ENCODE measurements around the gene AIDA. TPM values are rescaled to one million over a fixed set of nuclear protein-coding genes. Genes with fewer than 3 reads are reported as not detected.

Gene AIDA
- total RNA-seq, 2 experiments from 2014 or later = 9.0 to 24.1 TPM

- no TSS peak for BruUV-seq (replicated peaks)
- Histone ChIP-seq H3K79me2 (ENCODE audit: insufficient read depth, low read depth, low read length) (peaks cover 24% of the 10 kb centered on the region; the same call in 1 of the 2 replicates), H2AFZ (ENCODE audit: low read length) (no peak overlapping the region), H3K9me3 (ENCODE audit: low read length) (peaks cover 9% of the 10 kb centered on the region; the same call in 1 of the 2 replicates), H3K36me3 (ENCODE audit: insufficient read depth, low read length) (peaks cover 67% of the 10 kb centered on the region), H3K4me3 (ENCODE audit: low read depth, low read length, poor library complexity, severe bottlenecking) (no peak overlapping the region), H3K4me1 (ENCODE audit: insufficient read depth, low read length, poor library complexity, severe bottlenecking) (no peaks in the 10 kb centered on the region), H4K20me1 (ENCODE audit: insufficient read depth, low read length) (no peaks in the 10 kb centered on the region), H3K27ac (ENCODE audit: low read depth, low read length, poor library complexity, severe bottlenecking) (no peak overlapping the region), H3K4me2 (ENCODE audit: low read length) (no peak overlapping the region), H3K9me2 (ENCODE audit: insufficient read depth, low read length) (no peaks in the 10 kb centered on the region)
- ChIA-PET CTCF (ENCODE audit: unreplicated experiment) (no interaction called here), POLR2A (no interaction called here)
- no peak for DNase-seq (ENCODE audit: low spot score)
- intact Hi-C loops (cut with micrococcal nuclease; ENCODE audit: unreplicated experiment) = no loop called here
- TF ChIP-seq EZH2phosphoT487 (IDR thresholded peaks at IDR 0.05; ENCODE audit: borderline replicate concordance, low read depth, low read length) (no peak), CTCF (conservative IDR thresholded peaks at IDR 0.05; ENCODE audit: low read length) (no peak)
Observed at GRCh38 chr1:222702210-222702609, 10.1 kb downstream of the AIDA start.

- Histone ChIP-seq H3K4me3 (ENCODE audit: low read depth, low read length, poor library complexity, severe bottlenecking) (no peak overlapping the region), H3K9me2 (ENCODE audit: insufficient read depth, low read length) (no peaks in the 10 kb centered on the region), H4K20me1 (ENCODE audit: insufficient read depth, low read length) (no peaks in the 10 kb centered on the region), H3K4me1 (ENCODE audit: insufficient read depth, low read length, poor library complexity, severe bottlenecking) (no peaks in the 10 kb centered on the region), H3K79me2 (ENCODE audit: insufficient read depth, low read depth, low read length) (no peaks in the 10 kb centered on the region; the same call in 1 of the 2 replicates), H3K9me3 (ENCODE audit: low read length) (no peaks in the 10 kb centered on the region), H2AFZ (ENCODE audit: low read length) (no peak overlapping the region), H3K27ac (ENCODE audit: low read depth, low read length, poor library complexity, severe bottlenecking) (no peak overlapping the region), H3K36me3 (ENCODE audit: insufficient read depth, low read length) (peaks cover 42% of the 10 kb centered on the region), H3K4me2 (ENCODE audit: low read length) (no peak overlapping the region)
- TF ChIP-seq EZH2phosphoT487 (IDR thresholded peaks at IDR 0.05; ENCODE audit: borderline replicate concordance, low read depth, low read length) (no peak), CTCF (conservative IDR thresholded peaks at IDR 0.05; ENCODE audit: low read length) (no peak)
- intact Hi-C loops (cut with micrococcal nuclease; ENCODE audit: unreplicated experiment) = no loop called here
- CTCF ChIA-PET (ENCODE audit: unreplicated experiment) = no interaction called here
- no peak for DNase-seq (ENCODE audit: low spot score)
- no TSS peak for BruUV-seq (replicated peaks)
- POLR2A ChIA-PET = interaction anchor here (0.7 to 1.2 kb wide), 5 partner anchors 12 to 140 kb away, joined by 3 to 4 read pairs (median 4); partner anchors contain the start of genes AIDA and BROX
Observed at GRCh38 chr1:222697826-222698225, 14.5 kb downstream of the AIDA start.

- H3K4me1 ChIP-seq (ENCODE audit: insufficient read depth, low read length, poor library complexity, severe bottlenecking) = no peaks in the 10 kb centered on the region
- no peak overlapping the region for H3K4me3 ChIP-seq (ENCODE audit: low read depth, low read length, poor library complexity, severe bottlenecking)
- no TSS peak for BruUV-seq (replicated peaks)
- DNase-seq (ENCODE audit: low spot score) = no peak
- no peak overlapping the region for H3K27ac ChIP-seq (ENCODE audit: low read depth, low read length, poor library complexity, severe bottlenecking)
- no peaks in the 10 kb centered on the region for H4K20me1 ChIP-seq (ENCODE audit: insufficient read depth, low read length)
- intact Hi-C loops (cut with micrococcal nuclease; ENCODE audit: unreplicated experiment) = no loop called here
- H3K79me2 ChIP-seq (ENCODE audit: insufficient read depth, low read depth, low read length) = no peaks in the 10 kb centered on the region; the same call in 1 of the 2 replicates
- TF ChIP-seq CTCF (conservative IDR thresholded peaks at IDR 0.05; ENCODE audit: low read length) (no peak), EZH2phosphoT487 (IDR thresholded peaks at IDR 0.05; ENCODE audit: borderline replicate concordance, low read depth, low read length) (no peak)
- no peak overlapping the region for H2AFZ ChIP-seq (ENCODE audit: low read length)
- H3K9me2 ChIP-seq (ENCODE audit: insufficient read depth, low read length) = no peaks in the 10 kb centered on the region
- no peak overlapping the region for H3K4me2 ChIP-seq (ENCODE audit: low read length)
- no peaks in the 10 kb centered on the region for H3K9me3 ChIP-seq (ENCODE audit: low read length)
- ChIA-PET POLR2A (interaction anchor here (0.7 to 1.2 kb wide), 4 partner anchors 13 to 914 kb away, joined by 3 to 4 read pairs (median 4); partner anchors contain the start of genes AIDA and BROX), CTCF (ENCODE audit: unreplicated experiment) (no interaction called here)
- H3K36me3 ChIP-seq (ENCODE audit: insufficient read depth, low read length) = peaks cover 41% of the 10 kb centered on the region
Observed at GRCh38 chr1:222697203-222697602, 15.1 kb downstream of the AIDA start.
